Central memory CD8-positive, alpha-beta T cell (primary cell): ENCODE results near the gene MACROD2.

Source experiments
- ATAC-seq: fragments of 150-1000 bp; cut with Tn5 transposase; replicated peaks from 2 replicates; pipeline ENCODE4 v1.10.0; 2022; ENCODE audit warnings: mild to moderate bottlenecking, moderate FRiP score, moderate number of reproducible peaks; ENCODE audit not compliant: poor library complexity, severe bottlenecking; ENCODE audit errors: extremely low read depth
- DNase-seq, 2 donors: peaks; one replicate each; pipeline ENCODE4 v3.0.0; 2021; ENCODE audit warnings: low spot score in 2 of 2
- H3K27ac Mint-ChIP-seq: one replicate; pipeline ENCODE4 v1.8.0; 2022; ENCODE audit warnings: low read depth, mild to moderate bottlenecking, moderate library complexity, mixed read lengths
- H3K27me3 Mint-ChIP-seq: one replicate; pipeline ENCODE4 v1.8.0; 2022; ENCODE audit warnings: mixed read lengths
- H3K36me3 Mint-ChIP-seq: one replicate; pipeline ENCODE4 v1.8.0; 2022; ENCODE audit warnings: mild to moderate bottlenecking, moderate library complexity, mixed read lengths; ENCODE audit not compliant: insufficient read depth
- H3K4me1 Mint-ChIP-seq: one replicate; pipeline ENCODE4 v1.8.0; 2022; ENCODE audit warnings: mixed read lengths
- H3K4me3 Mint-ChIP-seq: one replicate; pipeline ENCODE4 v1.8.0; 2022; ENCODE audit warnings: mild to moderate bottlenecking, moderate library complexity, mixed read lengths
- H3K9me3 Mint-ChIP-seq: one replicate; pipeline ENCODE4 v1.8.0; 2022; ENCODE audit warnings: mixed read lengths

The MACROD2 gene

GRCh38 chr20:15706719-15707118 lies 1711.4 kb downstream of the MACROD2 start:
- ATAC-seq (no peak), DNase-seq (no peak)
- Mint-ChIP-seq H3K36me3 (no peaks in the 10 kb centered on the region), H3K27me3 (no peaks in the 10 kb centered on the region), H3K4me3 (no peak overlapping the region), H3K4me1 (no peaks in the 10 kb centered on the region), H3K27ac (no peak overlapping the region), H3K9me3 (peaks cover 15% of the 10 kb centered on the region)

GRCh38 chr20:15708984-15709598 lies 1713.8 kb downstream of the MACROD2 start:
- no peak overlapping the region for H3K27ac Mint-ChIP-seq
- ATAC-seq (no peak), DNase-seq (no peak)
- no peak overlapping the region for H3K4me3 Mint-ChIP-seq
- H3K4me1 Mint-ChIP-seq: no peaks in the 10 kb centered on the region
- H3K27me3 Mint-ChIP-seq: no peaks in the 10 kb centered on the region
- H3K9me3 Mint-ChIP-seq: peaks cover 18% of the 10 kb centered on the region
- no peaks in the 10 kb centered on the region for H3K36me3 Mint-ChIP-seq

GRCh38 chr20:15710636-15711035 lies 1715.3 kb downstream of the MACROD2 start:
- Mint-ChIP-seq H3K4me3 (no peak overlapping the region), H3K4me1 (no peaks in the 10 kb centered on the region), H3K36me3 (no peaks in the 10 kb centered on the region), H3K27ac (no peak overlapping the region), H3K9me3 (peaks cover 18% of the 10 kb centered on the region), H3K27me3 (no peaks in the 10 kb centered on the region)
- ATAC-seq (no peak), DNase-seq (no peak)

- Mint-ChIP-seq H3K27me3 (no peaks in the 10 kb centered on the region), H3K4me1 (no peaks in the 10 kb centered on the region), H3K9me3 (peaks cover 18% of the 10 kb centered on the region), H3K27ac (no peak overlapping the region), H3K4me3 (no peak overlapping the region), H3K36me3 (no peaks in the 10 kb centered on the region)
- ATAC-seq (no peak), DNase-seq (no peak)
Measured at GRCh38 chr20:15711177-15711576, 1715.9 kb downstream of the MACROD2 start.

- Mint-ChIP-seq H3K4me3 (no peak overlapping the region), H3K27ac (no peak overlapping the region), H3K9me3 (peaks cover 15% of the 10 kb centered on the region), H3K36me3 (no peaks in the 10 kb centered on the region), H3K27me3 (no peaks in the 10 kb centered on the region), H3K4me1 (no peaks in the 10 kb centered on the region)
- no peak for ATAC-seq
- no peak for DNase-seq
Measured at GRCh38 chr20:15716256-15716655, 1720.9 kb downstream of the MACROD2 start.

- no peaks in the 10 kb centered on the region for H3K36me3 Mint-ChIP-seq
- no peaks in the 10 kb centered on the region for H3K4me1 Mint-ChIP-seq
- H3K4me3 Mint-ChIP-seq: no peak overlapping the region
- no peaks in the 10 kb centered on the region for H3K27me3 Mint-ChIP-seq
- DNase-seq (no peak), ATAC-seq (no peak)
- peaks cover 26% of the 10 kb centered on the region for H3K9me3 Mint-ChIP-seq
- no peak overlapping the region for H3K27ac Mint-ChIP-seq
Measured at GRCh38 chr20:15726416-15726815, 1731.1 kb downstream of the MACROD2 start.

- no peaks in the 10 kb centered on the region for H3K27me3 Mint-ChIP-seq
- H3K27ac Mint-ChIP-seq: no peak overlapping the region
- no peak for DNase-seq
- no peaks in the 10 kb centered on the region for H3K4me1 Mint-ChIP-seq
- peaks cover 20% of the 10 kb centered on the region for H3K9me3 Mint-ChIP-seq
- no peak for ATAC-seq
- H3K36me3 Mint-ChIP-seq: no peaks in the 10 kb centered on the region
- no peak overlapping the region for H3K4me3 Mint-ChIP-seq
Measured at GRCh38 chr20:15734052-15734451, 1738.7 kb downstream of the MACROD2 start.

- ATAC-seq (no peak), DNase-seq (no peak)
- no peak overlapping the region for H3K27ac Mint-ChIP-seq
- peaks cover 1% of the 10 kb centered on the region for H3K36me3 Mint-ChIP-seq
- H3K4me1 Mint-ChIP-seq: no peaks in the 10 kb centered on the region
- no peaks in the 10 kb centered on the region for H3K27me3 Mint-ChIP-seq
- H3K9me3 Mint-ChIP-seq: peaks cover 13% of the 10 kb centered on the region
- H3K4me3 Mint-ChIP-seq: no peak overlapping the region
Measured at GRCh38 chr20:15739035-15739434, 1743.7 kb downstream of the MACROD2 start.

- H3K4me3 Mint-ChIP-seq: no peak overlapping the region
- DNase-seq: no peak
- no peaks in the 10 kb centered on the region for H3K4me1 Mint-ChIP-seq
- peaks cover 12% of the 10 kb centered on the region for H3K9me3 Mint-ChIP-seq
- peaks cover 1% of the 10 kb centered on the region for H3K36me3 Mint-ChIP-seq
- H3K27ac Mint-ChIP-seq: no peak overlapping the region
- ATAC-seq: no peak
- no peaks in the 10 kb centered on the region for H3K27me3 Mint-ChIP-seq
Measured at GRCh38 chr20:15740046-15740775, 1744.9 kb downstream of the MACROD2 start.

- Mint-ChIP-seq H3K4me1 (no peaks in the 10 kb centered on the region), H3K27ac (no peak overlapping the region), H3K36me3 (peaks cover 1% of the 10 kb centered on the region), H3K9me3 (peaks cover 7% of the 10 kb centered on the region), H3K4me3 (no peak overlapping the region), H3K27me3 (no peaks in the 10 kb centered on the region)
- DNase-seq (no peak), ATAC-seq (no peak)
Measured at GRCh38 chr20:15742087-15742486, 1746.8 kb downstream of the MACROD2 start.

GRCh38 chr20:15742627-15743026 lies 1747.3 kb downstream of the MACROD2 start:
- DNase-seq (no peak), ATAC-seq (no peak)
- Mint-ChIP-seq H3K27me3 (no peaks in the 10 kb centered on the region), H3K4me3 (no peak overlapping the region), H3K36me3 (peaks cover 1% of the 10 kb centered on the region), H3K4me1 (no peaks in the 10 kb centered on the region), H3K9me3 (peaks cover 7% of the 10 kb centered on the region), H3K27ac (no peak overlapping the region)

- peaks cover 5% of the 10 kb centered on the region for H3K9me3 Mint-ChIP-seq
- H3K27me3 Mint-ChIP-seq: no peaks in the 10 kb centered on the region
- ATAC-seq (no peak), DNase-seq (no peak)
- no peaks in the 10 kb centered on the region for H3K4me1 Mint-ChIP-seq
- no peaks in the 10 kb centered on the region for H3K36me3 Mint-ChIP-seq
- no peak overlapping the region for H3K27ac Mint-ChIP-seq
- H3K4me3 Mint-ChIP-seq: no peak overlapping the region
Measured at GRCh38 chr20:15756002-15756753, 1760.9 kb downstream of the MACROD2 start.

- no peak overlapping the region for H3K27ac Mint-ChIP-seq
- ATAC-seq (no peak), DNase-seq (no peak)
- H3K27me3 Mint-ChIP-seq: no peaks in the 10 kb centered on the region
- H3K9me3 Mint-ChIP-seq: peaks cover 5% of the 10 kb centered on the region
- H3K4me3 Mint-ChIP-seq: no peak overlapping the region
- no peaks in the 10 kb centered on the region for H3K36me3 Mint-ChIP-seq
- H3K4me1 Mint-ChIP-seq: no peaks in the 10 kb centered on the region
Measured at GRCh38 chr20:15756754-15757115, 1761.4 kb downstream of the MACROD2 start.
